ENCODE measurements around the gene DUSP3.

DNA sequence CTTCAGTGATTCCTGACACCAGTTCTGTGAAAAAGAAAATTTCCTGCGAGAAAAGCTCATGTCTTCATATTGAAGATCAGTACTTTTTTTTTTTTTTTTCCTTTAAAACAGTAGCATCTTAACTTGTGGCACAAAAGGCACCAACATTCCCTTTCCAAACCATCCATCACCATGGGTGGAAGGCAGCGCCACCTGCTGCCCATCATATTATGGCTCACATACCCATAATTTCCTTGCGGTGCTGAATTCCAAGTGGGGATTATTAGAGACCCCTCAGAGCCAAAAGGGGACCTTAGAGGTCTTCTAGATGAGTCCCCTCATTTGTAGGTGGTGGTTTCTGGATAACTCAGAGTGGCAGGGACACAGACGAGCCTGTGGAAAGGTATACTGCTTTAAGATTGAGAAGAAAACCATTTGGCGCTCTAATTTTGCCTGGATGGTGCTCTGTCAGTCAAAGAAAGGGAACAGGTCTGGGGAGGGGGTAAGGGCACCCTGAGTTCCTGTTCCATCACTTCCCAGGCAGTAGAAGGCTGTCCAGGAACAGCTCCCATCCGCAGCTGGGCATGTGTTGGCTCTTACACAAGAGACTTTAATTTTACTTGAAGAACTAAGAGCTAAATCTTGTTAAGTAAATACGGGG is 12.2 kb downstream of the DUSP3 start:
- no peak for TF ChIP-seq EZH2 (IDR thresholded peaks at IDR 0.05; ENCODE audit: borderline replicate concordance, low read depth, low read length, severe bottlenecking)
- TF ChIP-seq, protein P1, sequence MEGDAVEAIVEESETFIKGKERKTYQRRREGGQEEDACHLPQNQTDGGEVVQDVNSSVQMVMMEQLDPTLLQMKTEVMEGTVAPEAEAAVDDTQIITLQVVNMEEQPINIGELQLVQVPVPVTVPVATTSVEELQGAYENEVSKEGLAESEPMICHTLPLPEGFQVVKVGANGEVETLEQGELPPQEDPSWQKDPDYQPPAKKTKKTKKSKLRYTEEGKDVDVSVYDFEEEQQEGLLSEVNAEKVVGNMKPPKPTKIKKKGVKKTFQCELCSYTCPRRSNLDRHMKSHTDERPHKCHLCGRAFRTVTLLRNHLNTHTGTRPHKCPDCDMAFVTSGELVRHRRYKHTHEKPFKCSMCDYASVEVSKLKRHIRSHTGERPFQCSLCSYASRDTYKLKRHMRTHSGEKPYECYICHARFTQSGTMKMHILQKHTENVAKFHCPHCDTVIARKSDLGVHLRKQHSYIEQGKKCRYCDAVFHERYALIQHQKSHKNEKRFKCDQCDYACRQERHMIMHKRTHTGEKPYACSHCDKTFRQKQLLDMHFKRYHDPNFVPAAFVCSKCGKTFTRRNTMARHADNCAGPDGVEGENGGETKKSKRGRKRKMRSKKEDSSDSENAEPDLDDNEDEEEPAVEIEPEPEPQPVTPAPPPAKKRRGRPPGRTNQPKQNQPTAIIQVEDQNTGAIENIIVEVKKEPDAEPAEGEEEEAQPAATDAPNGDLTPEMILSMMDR (IDR thresholded peaks at IDR 0.05; ENCODE audit: borderline replicate concordance, extremely low read depth, low read length, poor library complexity, severe bottlenecking) = peak; percentile 85

Data from DND-41 (cell line).